Activated naive CD8-positive, alpha-beta T cell treated with anti-CD3 and anti-CD28 coated beads, Interleukin-2, amount 50 U/mL, for 16 hours (primary cell): ENCODE measurements around the gene MAGOHB.
A peak's percentile ranks its signal among the peaks of the same experiment; 100 is the strongest.

Experiments used
- DNase-seq: peaks from one replicate; pipeline ENCODE4 v3.0.0-alpha.2; 2020; ENCODE audit warnings: low read depth, low spot score

MAGOHB gene

DNA sequence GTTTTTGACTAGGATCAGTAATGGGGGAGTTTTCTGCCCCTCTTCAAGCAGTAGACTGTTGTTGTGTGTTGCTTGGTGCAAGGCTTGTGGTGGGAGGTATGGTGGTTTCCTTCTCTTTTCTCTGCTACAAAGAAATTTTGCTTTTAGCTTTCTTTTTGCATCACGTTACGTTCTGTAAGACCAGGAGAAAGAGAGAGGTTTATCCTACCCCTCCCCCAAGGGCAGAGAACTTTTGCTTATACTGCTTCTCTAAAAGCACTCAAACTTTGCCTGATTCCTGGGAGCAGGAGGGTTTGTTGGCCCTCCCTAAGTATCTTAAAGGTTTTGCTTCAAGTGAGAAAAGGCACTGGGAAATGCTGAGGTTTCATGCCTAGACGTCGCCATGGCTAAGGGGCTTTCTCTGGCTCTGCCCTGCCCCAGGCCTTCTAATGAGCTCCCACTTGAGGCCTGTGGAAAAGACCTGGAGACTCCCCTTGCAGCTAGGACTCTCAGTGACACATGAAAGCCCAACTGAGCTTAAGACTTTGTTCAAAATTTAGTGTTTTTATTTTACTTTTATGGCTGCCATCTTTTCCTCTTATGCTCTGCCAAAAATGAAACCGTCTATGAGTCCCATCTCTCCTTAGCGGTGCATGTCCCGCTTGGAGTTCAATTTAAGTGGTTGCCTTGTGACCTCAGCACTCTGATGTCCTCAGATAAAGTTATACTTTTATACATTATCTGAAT lies 58.5 kb downstream of the MAGOHB start:
- peak; percentile 11 for DNase-seq

- DNase-seq: no peak
Observed at GRCh38 chr12:10554228-10554755, 59.1 kb downstream of the MAGOHB start.
